K562 (cell line): ENCODE data around the gene AIFM3. TPM values are rescaled to one million over a fixed set of nuclear protein-coding genes. Genes with fewer than 3 reads are reported as not detected.
A peak's percentile ranks its signal among the peaks of the same experiment; 100 is the strongest.

ENCODE experiments used
- CCAR2 ChIP-seq: fragments of 200-400 bp; formaldehyde crosslinking; IDR thresholded peaks from 2 replicates; pipeline ENCODE4 v1.6.1; 2017; ENCODE audit warnings: mild to moderate bottlenecking, low read depth, low read length
- DNMT1 ChIP-seq: fragments of 450-650 bp; IDR thresholded peaks from 2 replicates; pipeline ENCODE4 v1.6.1; 2016; ENCODE audit warnings: antibody characterized with exemption, mild to moderate bottlenecking
- IFI16 ChIP-seq: fragments of 250-450 bp; sonication (Bioruptor Pico); IDR thresholded peaks from 2 replicates; pipeline ENCODE4 v2.1.2; 2022; ENCODE audit warnings: mild to moderate bottlenecking, inconsistent platforms
- ILK ChIP-seq: fragments of 450-650 bp; IDR thresholded peaks from 2 replicates; pipeline ENCODE4 v1.6.1; 2016; ENCODE audit warnings: missing genetic modification characterization, low read depth, mild to moderate bottlenecking, missing compliant biosample characterization, moderate library complexity, borderline replicate concordance
- MBD2 ChIP-seq: sonication (generic); IDR thresholded peaks from 2 replicates; pipeline ENCODE4 v1.6.1; 2016; ENCODE audit warnings: low read depth, borderline replicate concordance
- MEF2D ChIP-seq: conservative IDR thresholded peaks from 2 replicates; pipeline ENCODE4 v1.6.1; 2016; ENCODE audit warnings: low read depth, missing genetic modification characterization, missing compliant biosample characterization
- MXI1 ChIP-seq: IDR thresholded peaks from 2 replicates; pipeline ENCODE4 v1.6.1; 2011; ENCODE audit warnings: low read depth, mild to moderate bottlenecking, improper control_type of control experiment, low read length
- NFE2L1 ChIP-seq: fragments of 450-650 bp; IDR thresholded peaks from 2 replicates; pipeline ENCODE4 v1.6.1; 2016; ENCODE audit warnings: missing genetic modification characterization, low read depth, mild to moderate bottlenecking, missing compliant biosample characterization, moderate library complexity, borderline replicate concordance
- RBM14 ChIP-seq: fragments of 200-400 bp; formaldehyde crosslinking; IDR thresholded peaks from 2 replicates; pipeline ENCODE4 v1.6.1; 2018; ENCODE audit warnings: low read depth, mild to moderate bottlenecking, low read length, moderate library complexity, borderline replicate concordance; ENCODE audit not compliant: insufficient read depth
- RNF2 ChIP-seq: sonication (generic); IDR thresholded peaks from 2 replicates; pipeline ENCODE4 v1.6.1; 2016
- RREB1 ChIP-seq: fragments of 250-450 bp; sonication (Bioruptor Pico); IDR thresholded peaks from 2 replicates; pipeline ENCODE4 v1.4.0; 2020
- SPI1 ChIP-seq: IDR thresholded peaks from 2 replicates; pipeline ENCODE4 v1.6.1; 2011; ENCODE audit warnings: low read depth, low read length, control low read depth, borderline replicate concordance
- TAF9B ChIP-seq: fragments of 450-650 bp; IDR thresholded peaks from 2 replicates; pipeline ENCODE4 v1.6.1; 2018; ENCODE audit warnings: mild to moderate bottlenecking; ENCODE audit not compliant: partially characterized antibody
- TBP ChIP-seq: optimal IDR thresholded peaks from 2 replicates; pipeline ENCODE3; 2011; ENCODE audit warnings: low read depth, low read length, improper control_type of control experiment
- TSC22D4 ChIP-seq: fragments of 450-650 bp; IDR thresholded peaks from 2 replicates; pipeline ENCODE4 v1.6.1; 2016; ENCODE audit warnings: missing genetic modification characterization, missing biosample characterization, control low read depth
- ZBTB8A ChIP-seq: fragments of 450-650 bp; IDR thresholded peaks from 2 replicates; pipeline ENCODE4 v1.6.1; 2018; ENCODE audit warnings: mild to moderate bottlenecking, moderate library complexity; ENCODE audit not compliant: partially characterized antibody
- ZC3H4 ChIP-seq: sonication (generic); formaldehyde crosslinking; IDR thresholded peaks from 2 replicates; pipeline ENCODE4 v1.9.0; 2021; ENCODE audit warnings: missing genetic modification reagents, borderline replicate concordance
- ZNF134 ChIP-seq: fragments of 250-450 bp; sonication (Bioruptor Pico); conservative IDR thresholded peaks from 2 replicates; pipeline ENCODE4 v1.4.0; 2020
- ZNF717 ChIP-seq: fragments of 250-450 bp; sonication (Bioruptor Pico); IDR thresholded peaks from 2 replicates; pipeline ENCODE4 v1.5.0; 2021
- polyA plus RNA-seq, 8 experiments: library from polyadenylated mRNA; depleted of rRNA in 4 of 8; stranded (reverse) in 5 of 8; unstranded in 3 of 8; fragments of >200 nt; fragmentation: Nextera tagmentation in 2 of 8; fragmentation: Illumina TruSeq in 1 of 8; extraction: Ambion mirVana in 2 of 8; extraction: Trizol in 1 of 8; gene quantifications; 2 replicates each; pipeline versions ENCODE4 v1.2.1 to v1.2.3, GENCODE V29; 2011 to 2014; ENCODE audit warnings: inconsistent platforms in 1 of 8, missing spikeins in 1 of 8
- total RNA-seq, 7 experiments: library from RNA; depleted of rRNA in 6 of 7; stranded (reverse); fragments of >200 nt in 6 of 7; fragmentation: Illumina TruSeq in 2 of 7; extraction: Trizol in 2 of 7; gene quantifications; 2 replicates each; pipeline versions ENCODE4 v1.2.1 to v1.2.3, GENCODE V29; 2011 to 2021; ENCODE audit warnings: low replicate concordance in 1 of 7
- TF ChIP-seq, protein P1 (sequence below): sonication (generic); formaldehyde crosslinking; IDR thresholded peaks from 2 replicates; pipeline ENCODE4 v1.8.0; 2023; ENCODE audit warnings: missing genetic modification reagents, mild to moderate bottlenecking, borderline replicate concordance

Gene AIFM3
- total and polyA plus RNA-seq, 9 of the 15 experiments (the other 6 are each of a cell fraction or from before 2014, with no cell fraction given), result 0.03 to 0.20 (median 0.07) TPM; not detected in 1

GRCh38 chr22:20944042-20944441 lies 23.0 kb upstream of the AIFM3 start (continued):
- TF ChIP-seq RREB1 (CRISPR knock-in tag), result no peak
- no peak for TF ChIP-seq ZNF717
- TF ChIP-seq RNF2, result no peak
- no peak for TF ChIP-seq SPI1
- no peak for TF ChIP-seq RBM14
- TF ChIP-seq IFI16, result no peak
- TF ChIP-seq NFE2L1 (tag), result peak; percentile 10; the same call in 1 of the 2 replicates
- TF ChIP-seq ZNF134 (CRISPR knock-in tag), result no peak
- TF ChIP-seq TBP, result no peak
- TF ChIP-seq DNMT1, result no peak
- TF ChIP-seq TAF9B, result no peak
- no peak for TF ChIP-seq ILK (tag)
- TF ChIP-seq ZBTB8A, result no peak
- no peak for TF ChIP-seq MEF2D (tag)
- TF ChIP-seq, protein P1, sequence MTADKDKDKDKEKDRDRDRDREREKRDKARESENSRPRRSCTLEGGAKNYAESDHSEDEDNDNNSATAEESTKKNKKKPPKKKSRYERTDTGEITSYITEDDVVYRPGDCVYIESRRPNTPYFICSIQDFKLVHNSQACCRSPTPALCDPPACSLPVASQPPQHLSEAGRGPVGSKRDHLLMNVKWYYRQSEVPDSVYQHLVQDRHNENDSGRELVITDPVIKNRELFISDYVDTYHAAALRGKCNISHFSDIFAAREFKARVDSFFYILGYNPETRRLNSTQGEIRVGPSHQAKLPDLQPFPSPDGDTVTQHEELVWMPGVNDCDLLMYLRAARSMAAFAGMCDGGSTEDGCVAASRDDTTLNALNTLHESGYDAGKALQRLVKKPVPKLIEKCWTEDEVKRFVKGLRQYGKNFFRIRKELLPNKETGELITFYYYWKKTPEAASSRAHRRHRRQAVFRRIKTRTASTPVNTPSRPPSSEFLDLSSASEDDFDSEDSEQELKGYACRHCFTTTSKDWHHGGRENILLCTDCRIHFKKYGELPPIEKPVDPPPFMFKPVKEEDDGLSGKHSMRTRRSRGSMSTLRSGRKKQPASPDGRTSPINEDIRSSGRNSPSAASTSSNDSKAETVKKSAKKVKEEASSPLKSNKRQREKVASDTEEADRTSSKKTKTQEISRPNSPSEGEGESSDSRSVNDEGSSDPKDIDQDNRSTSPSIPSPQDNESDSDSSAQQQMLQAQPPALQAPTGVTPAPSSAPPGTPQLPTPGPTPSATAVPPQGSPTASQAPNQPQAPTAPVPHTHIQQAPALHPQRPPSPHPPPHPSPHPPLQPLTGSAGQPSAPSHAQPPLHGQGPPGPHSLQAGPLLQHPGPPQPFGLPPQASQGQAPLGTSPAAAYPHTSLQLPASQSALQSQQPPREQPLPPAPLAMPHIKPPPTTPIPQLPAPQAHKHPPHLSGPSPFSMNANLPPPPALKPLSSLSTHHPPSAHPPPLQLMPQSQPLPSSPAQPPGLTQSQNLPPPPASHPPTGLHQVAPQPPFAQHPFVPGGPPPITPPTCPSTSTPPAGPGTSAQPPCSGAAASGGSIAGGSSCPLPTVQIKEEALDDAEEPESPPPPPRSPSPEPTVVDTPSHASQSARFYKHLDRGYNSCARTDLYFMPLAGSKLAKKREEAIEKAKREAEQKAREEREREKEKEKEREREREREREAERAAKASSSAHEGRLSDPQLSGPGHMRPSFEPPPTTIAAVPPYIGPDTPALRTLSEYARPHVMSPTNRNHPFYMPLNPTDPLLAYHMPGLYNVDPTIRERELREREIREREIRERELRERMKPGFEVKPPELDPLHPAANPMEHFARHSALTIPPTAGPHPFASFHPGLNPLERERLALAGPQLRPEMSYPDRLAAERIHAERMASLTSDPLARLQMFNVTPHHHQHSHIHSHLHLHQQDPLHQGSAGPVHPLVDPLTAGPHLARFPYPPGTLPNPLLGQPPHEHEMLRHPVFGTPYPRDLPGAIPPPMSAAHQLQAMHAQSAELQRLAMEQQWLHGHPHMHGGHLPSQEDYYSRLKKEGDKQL, result no peak
- no peak for TF ChIP-seq CCAR2
- no peak for TF ChIP-seq MXI1
- no peak for TF ChIP-seq ZC3H4 (CRISPR knock-in tag)
- no peak for TF ChIP-seq TSC22D4 (tag)
- TF ChIP-seq MBD2, result no peak
